SH-SY5Y (cell line): ENCODE results near the gene TEP1.

Source experiments
- GATA2 ChIP-seq: IDR thresholded peaks from 2 replicates; pipeline ENCODE4 v1.6.1; 2011; ENCODE audit warnings: mild to moderate bottlenecking, low read depth, low read length
- GATA3 ChIP-seq: IDR thresholded peaks from 2 replicates; pipeline ENCODE4 v1.6.1; 2011; ENCODE audit warnings: low read depth, mild to moderate bottlenecking, low read length, moderate library complexity

DNA sequence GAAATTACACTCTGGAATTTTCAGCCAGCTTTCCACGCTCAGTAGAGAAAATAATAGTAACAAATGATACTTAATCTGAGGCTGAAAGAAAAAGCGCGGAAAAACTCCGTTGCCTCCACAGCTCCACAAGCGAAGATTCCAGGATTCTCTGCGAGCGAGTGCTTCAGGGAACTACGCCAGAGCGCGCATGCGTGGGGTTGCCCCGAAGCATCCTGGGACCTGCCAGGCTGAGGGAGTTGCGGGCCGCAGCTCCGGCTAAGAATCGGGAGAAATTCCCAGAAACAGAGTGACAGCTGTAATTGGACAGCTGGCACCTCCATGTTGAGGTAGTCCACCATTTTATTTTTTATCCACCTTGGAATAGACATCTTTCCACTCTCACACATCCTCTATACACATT, 95.6 kb downstream of the TEP1 start:
- TF ChIP-seq GATA2 (no peak), GATA3 (no peak)
